ENCODE results near the gene MCTP1.

- TF ChIP-seq RAD21 (IDR thresholded peaks at IDR 0.05; ENCODE audit: low read depth) (peak; percentile 19; the same call in 1 of the 2 replicates), CEBPB (IDR thresholded peaks at IDR 0.05) (no peak), EP300 (IDR thresholded peaks at IDR 0.05; ENCODE audit: borderline replicate concordance) (no peak; the same call in 1 of the 2 replicates), TAF1 (IDR thresholded peaks at IDR 0.05; ENCODE audit: low read depth) (no peak), ZBTB7A (IDR thresholded peaks at IDR 0.05; ENCODE audit: low read depth) (peak; percentile 49; the same call in 1 of the 2 replicates)
Measured at GRCh38 chr5:95284572-95285408, at the start of gene MCTP1.
